IPS-18a (cell line): Measurements from ENCODE around the gene NFE2.
A peak's percentile ranks its signal among the peaks of the same experiment; 100 is the strongest.
"Not testable (repeated sequence)": the region's sequence is repeated elsewhere in the genome, so short reads cannot be mapped to it uniquely, and the experiment has no call there.

ENCODE experiments used
- H3K27ac ChIP-seq: one replicate; pipeline ENCODE4 v1.5.1; 2013; ENCODE audit warnings: low read length
- H3K27me3 ChIP-seq: one replicate; pipeline ENCODE4 v1.6.1; 2013; ENCODE audit warnings: mild to moderate bottlenecking, low read length; ENCODE audit not compliant: control insufficient read depth, insufficient read depth
- H3K36me3 ChIP-seq: one replicate; pipeline ENCODE4 v1.6.1; 2013; ENCODE audit warnings: low read depth, low read length; ENCODE audit not compliant: control insufficient read depth
- H3K4me1 ChIP-seq: one replicate; pipeline ENCODE4 v1.6.1; 2013; ENCODE audit warnings: low read depth, low read length; ENCODE audit not compliant: control insufficient read depth
- H3K4me3 ChIP-seq: one replicate; pipeline ENCODE4 v1.5.1; 2013; ENCODE audit warnings: low read length
- H3K9ac ChIP-seq: one replicate; pipeline ENCODE4 v1.6.1; 2013; ENCODE audit warnings: mild to moderate bottlenecking, low read length, moderate library complexity
- H3K9me3 ChIP-seq: one replicate; pipeline ENCODE4 v1.6.1; 2013; ENCODE audit warnings: low read depth, low read length; ENCODE audit not compliant: control insufficient read depth

NFE2 gene

GRCh38 chr12:54287261-54288157, 13.3 kb downstream of the NFE2 start:
- Histone ChIP-seq H3K9ac (no peak overlapping the region), H3K4me3 (no peak overlapping the region), H3K27ac (no peak overlapping the region), H3K27me3 (no peaks in the 10 kb centered on the region), H3K36me3 (peaks cover 51% of the 10 kb centered on the region), H3K4me1 (peaks cover 5% of the 10 kb centered on the region), H3K9me3 (no peaks in the 10 kb centered on the region)

GRCh38 chr12:54286042-54287030, 14.5 kb downstream of the NFE2 start:
- H3K36me3 ChIP-seq, result peaks cover 63% of the 10 kb centered on the region
- H3K4me1 ChIP-seq, result peaks cover 8% of the 10 kb centered on the region
- H3K4me3 ChIP-seq, result no peak overlapping the region
- H3K9me3 ChIP-seq, result no peaks in the 10 kb centered on the region
- no peak overlapping the region for H3K9ac ChIP-seq
- H3K27ac ChIP-seq, result no peak overlapping the region
- H3K27me3 ChIP-seq, result no peaks in the 10 kb centered on the region

GRCh38 chr12:54285150-54286041, 15.4 kb downstream of the NFE2 start:
- Histone ChIP-seq H3K36me3 (peaks cover 68% of the 10 kb centered on the region), H3K4me3 (peak overlapping the region; percentile 15), H3K27ac (no peak overlapping the region)

GRCh38 chr12:54284070-54284780, 16.6 kb downstream of the NFE2 start:
- H3K27me3 ChIP-seq, H3K4me1 ChIP-seq, H3K27ac ChIP-seq, H3K9me3 ChIP-seq: not testable (repeated sequence)
- Histone ChIP-seq H3K4me3 (peak overlapping the region; percentile 89), H3K9ac (peak overlapping the region; percentile 99), H3K36me3 (peaks cover 68% of the 10 kb centered on the region)

More at GRCh38 chr12:54285150-54286041, 15.4 kb downstream of the NFE2 start:
- Histone ChIP-seq H3K9me3 (no peaks in the 10 kb centered on the region), H3K4me1 (peaks cover 8% of the 10 kb centered on the region), H3K9ac (no peak overlapping the region), H3K27me3 (no peaks in the 10 kb centered on the region)

GRCh38 chr12:54282949-54283593, 17.7 kb downstream of the NFE2 start:
- H3K4me3 ChIP-seq, result peak overlapping the region; percentile 89
- peaks cover 13% of the 10 kb centered on the region for H3K4me1 ChIP-seq
- H3K9ac ChIP-seq, result peak overlapping the region; percentile 99
- no peaks in the 10 kb centered on the region for H3K9me3 ChIP-seq
- no peak overlapping the region for H3K27ac ChIP-seq
- peaks cover 68% of the 10 kb centered on the region for H3K36me3 ChIP-seq
- H3K27me3 ChIP-seq, result no peaks in the 10 kb centered on the region

GRCh38 chr12:54281694-54282093, 19.1 kb downstream of the NFE2 start:
- Histone ChIP-seq H3K36me3 (peaks cover 59% of the 10 kb centered on the region), H3K4me3 (peak overlapping the region; percentile 89), H3K4me1 (peaks cover 17% of the 10 kb centered on the region), H3K27ac (peak overlapping the region; percentile 97), H3K9ac (peak overlapping the region; percentile 99)
- H3K9me3 ChIP-seq, H3K27me3 ChIP-seq: not testable (repeated sequence)

- H3K4me1 ChIP-seq, result peaks cover 17% of the 10 kb centered on the region
- H3K36me3 ChIP-seq, result peaks cover 55% of the 10 kb centered on the region
- peak overlapping the region; percentile 99 for H3K9ac ChIP-seq
- peak overlapping the region; percentile 97 for H3K27ac ChIP-seq
- not testable (repeated sequence) for H3K9me3 ChIP-seq, H3K27me3 ChIP-seq
- H3K4me3 ChIP-seq, result peak overlapping the region; percentile 89
Observed at GRCh38 chr12:54281261-54281638, 19.6 kb downstream of the NFE2 start.

GRCh38 chr12:54280468-54281260, 20.2 kb downstream of the NFE2 start, which contains the start of gene HNRNPA1:
TSS of gene HNRNPA1 (plus strand) at chr12:54280726. CDS start at chr12:54280808, 82 bp downstream.
- peaks cover 17% of the 10 kb centered on the region for H3K4me1 ChIP-seq
- no peaks in the 10 kb centered on the region for H3K27me3 ChIP-seq
- peak within 1 kb of the TSS; percentile 98 for H3K27ac ChIP-seq
- peak within 1 kb of the TSS; percentile 99 for H3K9ac ChIP-seq
- H3K36me3 ChIP-seq, result peaks cover 49% of the 10 kb centered on the region
- H3K9me3 ChIP-seq, result no peaks in the 10 kb centered on the region
- peak within 1 kb of the TSS; percentile 89 for H3K4me3 ChIP-seq

GRCh38 chr12:54279632-54280467, 21.0 kb downstream of the NFE2 start, which contains the start of gene CBX5:
TSS of gene CBX5 (minus strand) at chr12:54280122. CDS start at chr12:54257650, 22,472 bp downstream.
- Histone ChIP-seq H3K9ac (peak within 1 kb of the TSS; percentile 99), H3K4me3 (peak within 1 kb of the TSS; percentile 89), H3K4me1 (peaks cover 17% of the 10 kb centered on the region), H3K27ac (peak within 1 kb of the TSS; percentile 98), H3K27me3 (no peaks in the 10 kb centered on the region), H3K36me3 (peaks cover 41% of the 10 kb centered on the region), H3K9me3 (no peaks in the 10 kb centered on the region)
